ENCODE measurements around the gene VTI1A.
A peak's percentile ranks its signal among the peaks of the same experiment; 100 is the strongest.

Gene VTI1A

GRCh38 chr10:112775381-112775780, 328.4 kb downstream of the VTI1A start:
- ChIA-PET CTCF (interaction anchor here (0.7 to 2.4 kb wide), 10 partner anchors 9 to 609 kb away, joined by 3 to 15 read pairs (median 4); no protein-coding TSS in a partner anchor), POLR2A (no interaction called here)
- TF ChIP-seq CTCF (IDR thresholded peaks at IDR 0.05; ENCODE audit: insufficient read depth, low read length, missing control alignments), result peak; percentile 30
- H3K4me3 ChIP-seq (ENCODE audit: low read depth, low read length), result no peak overlapping the region
- DNase-seq (ENCODE audit: low read depth, low spot score), result no peak

GRCh38 chr10:112775892-112776674, 329.1 kb downstream of the VTI1A start:
- ChIA-PET CTCF (interaction anchor here (0.7 to 2.4 kb wide), 12 partner anchors 9 to 609 kb away, joined by 3 to 15 read pairs (median 4); no protein-coding TSS in a partner anchor), POLR2A (no interaction called here)
- no peak for TF ChIP-seq CTCF (IDR thresholded peaks at IDR 0.05; ENCODE audit: insufficient read depth, low read length, missing control alignments)
- no peak for DNase-seq (ENCODE audit: low read depth, low spot score)
- H3K4me3 ChIP-seq (ENCODE audit: low read depth, low read length), result no peak overlapping the region

- ChIA-PET POLR2A (no interaction called here), CTCF (interaction anchor here (1.9 kb wide), 1 partner anchor 606 kb away, joined by 5 read pairs; no protein-coding TSS in a partner anchor)
- TF ChIP-seq CTCF (IDR thresholded peaks at IDR 0.05; ENCODE audit: insufficient read depth, low read length, missing control alignments), result no peak
- no peak for DNase-seq (ENCODE audit: low read depth, low spot score)
- no peak overlapping the region for H3K4me3 ChIP-seq (ENCODE audit: low read depth, low read length)
These were observed 331.6 kb downstream of the VTI1A start for GRCh38 chr10:112778579-112778978.

DNA sequence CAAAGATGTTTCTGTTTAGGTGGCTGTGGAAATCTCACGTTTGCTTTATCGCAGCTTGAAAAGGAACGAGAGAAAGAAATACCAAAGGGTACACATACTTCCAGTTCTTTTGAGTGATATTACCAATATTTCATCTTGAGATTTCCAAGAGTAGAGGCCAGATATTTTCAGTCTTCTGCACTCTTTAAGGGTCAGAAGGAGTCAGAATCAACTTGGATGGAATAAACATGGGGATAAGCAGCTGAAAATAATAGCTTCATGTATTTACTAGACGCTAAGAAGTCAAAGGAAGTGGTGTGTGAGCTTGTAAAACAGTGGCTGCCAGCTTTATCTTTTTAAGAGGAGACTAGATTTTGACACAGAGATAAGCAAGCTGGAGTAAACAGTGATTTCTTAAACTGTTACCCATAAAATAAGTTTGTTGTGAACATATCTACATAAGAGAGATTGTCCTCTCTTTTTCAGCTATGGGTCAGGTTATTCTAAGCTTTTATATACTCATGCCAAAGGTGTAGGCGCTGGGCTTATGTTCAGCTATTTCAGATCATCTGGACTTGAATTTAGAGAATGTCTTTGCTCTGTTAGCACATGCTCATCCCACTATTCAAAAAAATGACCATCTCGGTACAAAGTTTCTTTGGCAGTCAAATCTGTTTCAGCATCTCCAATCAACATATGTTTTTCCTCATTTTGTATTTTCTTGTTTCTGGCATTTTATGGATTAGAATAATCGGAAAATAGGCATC, 332.2 kb downstream of the VTI1A start:
- POLR2A ChIA-PET, result no interaction called here

DNA sequence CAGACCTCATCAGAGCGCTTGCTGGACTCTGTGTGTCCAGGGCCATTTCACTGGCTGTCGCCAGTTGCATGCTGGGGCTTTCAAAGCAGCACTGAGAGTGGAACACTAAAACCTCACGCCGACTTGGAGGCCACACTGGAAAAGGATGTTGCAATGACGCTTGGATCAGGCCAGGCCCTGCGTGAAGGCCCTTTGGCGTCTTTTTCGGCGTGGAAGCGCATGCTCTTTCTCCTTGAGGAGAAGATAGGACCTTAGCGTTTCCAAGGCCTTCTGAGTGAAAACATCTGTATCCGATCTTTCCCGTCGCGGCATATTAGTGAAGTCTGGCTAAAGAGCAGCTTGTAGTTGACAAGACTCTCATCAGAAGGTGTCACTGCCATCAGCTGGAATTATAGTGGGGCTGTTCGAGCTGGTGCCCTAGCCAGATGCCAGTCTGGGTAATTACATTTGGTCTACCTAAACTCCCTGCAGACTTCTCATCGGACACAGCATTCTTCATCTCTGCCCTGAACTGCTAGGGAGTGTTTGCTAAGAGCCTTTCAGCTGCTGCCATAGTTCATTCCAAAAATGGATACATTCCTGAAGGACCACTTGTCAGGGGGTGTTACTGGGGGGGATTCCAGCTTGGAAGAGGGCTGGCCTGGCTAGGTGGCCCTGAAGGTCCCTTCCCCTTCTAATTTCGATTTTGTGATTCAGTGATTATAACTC, 335.3 kb downstream of the VTI1A start:
- TF ChIP-seq CTCF (IDR thresholded peaks at IDR 0.05; ENCODE audit: insufficient read depth, low read length, missing control alignments), result no peak
- POLR2A ChIA-PET, result no interaction called here
- no peak for DNase-seq (ENCODE audit: low read depth, low spot score)
- H3K4me3 ChIP-seq (ENCODE audit: low read depth, low read length), result no peak overlapping the region
- CTCF ChIA-PET, result interaction anchor here (1.2 kb wide), 1 partner anchor 8 kb away, joined by 3 read pairs; no protein-coding TSS in a partner anchor

More for the DNA sequence above, 332.2 kb downstream of the VTI1A start:
- TF ChIP-seq CTCF (IDR thresholded peaks at IDR 0.05; ENCODE audit: insufficient read depth, low read length, missing control alignments), result no peak
- H3K4me3 ChIP-seq (ENCODE audit: low read depth, low read length), result no peak overlapping the region
- no peak for DNase-seq (ENCODE audit: low read depth, low spot score)
- CTCF ChIA-PET, result interaction anchor here (1.9 kb wide), 1 partner anchor 606 kb away, joined by 5 read pairs; no protein-coding TSS in a partner anchor
